Lower leg skin (tissue), 4 donors: Measurements from ENCODE around the gene SOX5. TPM values are rescaled to one million over a fixed set of nuclear protein-coding genes. Genes with fewer than 3 reads are reported as not detected.

Experiments used
- DNase-seq, 2 donors: peaks; one replicate each; pipeline ENCODE4 v3.0.0-alpha.2; 2019; ENCODE audit warnings: low spot score in 2 of 2
- H3K4me3 ChIP-seq: fragments of 200-600 bp; sonication (generic); 2 replicates; pipeline ENCODE4 v1.5.1; 2017; ENCODE audit warnings: mild to moderate bottlenecking, low read depth; ENCODE audit not compliant: poor library complexity, severe bottlenecking
- CTCF ChIP-seq, 3 donors: fragments of 450-650 bp; IDR thresholded peaks; one replicate each; pipeline ENCODE4 v1.5.1; 2016; ENCODE audit warnings: antibody characterized with exemption in 3 of 3, mild to moderate bottlenecking in 3 of 3, moderate library complexity in 2 of 3
- POLR2A ChIP-seq, 2 donors: fragments of 450-650 bp; IDR thresholded peaks; one replicate each; pipeline ENCODE4 v1.6.1; 2016 to 2017; ENCODE audit warnings: antibody characterized with exemption in 2 of 2, mild to moderate bottlenecking in 1 of 2, moderate library complexity in 1 of 2
- WGBS, 2 donors: methylation state at CpG; one replicate each; pipeline ENCODE4 v1.1.5; 2018; 5-methylcytosine and 5-hydroxymethylcytosine counted together
- intact Hi-C: fragments of 100-400 bp; cut with DNase I; formaldehyde crosslinking; loops from one replicate; pipeline ENCODE4 v1.15.0; 2023; ENCODE audit warnings: low total_unique reads
- total RNA-seq, 4 donors: library from RNA; depleted of rRNA; stranded (reverse); fragments of >200 nt; gene quantifications; one replicate each; pipeline ENCODE4 v1.1.0, GENCODE V29; 2016

Gene SOX5
- total RNA-seq, 4 donors from 2014 or later: 23.7 to 59.7 (median 33.6) TPM

GRCh38 chr12:23854598-23854997 is 94.9 kb downstream of the SOX5 start:
- no peak overlapping the region for H3K4me3 ChIP-seq
- intact Hi-C loops: no loop called here
- DNase-seq: no peak
- TF ChIP-seq POLR2A (IDR thresholded peaks at IDR 0.05): no peak

GRCh38 chr12:23853640-23854039 is 95.8 kb downstream of the SOX5 start:
- WGBS, 2 donors: 63 to 65% methylated on average over 3 of the region's 3 CpGs
- no peak overlapping the region for H3K4me3 ChIP-seq
- DNase-seq: no peak
- no peak for TF ChIP-seq POLR2A (IDR thresholded peaks at IDR 0.05)
- TF ChIP-seq CTCF (IDR thresholded peaks at IDR 0.05): no peak
- intact Hi-C loops: no loop called here

GRCh38 chr12:23851602-23852001 is 97.9 kb downstream of the SOX5 start:
- intact Hi-C loops: no loop called here
- no peak for DNase-seq
- TF ChIP-seq CTCF (IDR thresholded peaks at IDR 0.05) (no peak), POLR2A (IDR thresholded peaks at IDR 0.05) (no peak)

GRCh38 chr12:23847857-23848256 is 101.6 kb downstream of the SOX5 start:
- TF ChIP-seq POLR2A (IDR thresholded peaks at IDR 0.05) (no peak), CTCF (IDR thresholded peaks at IDR 0.05) (no peak)
- DNase-seq: no peak
- 75 to 82% methylated on average over 3 of the region's 3 CpGs for WGBS, 2 donors
- intact Hi-C loops: no loop called here
- H3K4me3 ChIP-seq: no peak overlapping the region

More at GRCh38 chr12:23851602-23852001, 97.9 kb downstream of the SOX5 start:
- WGBS, 2 donors: 94% methylated on average over 2 of the region's 2 CpGs
- no peak overlapping the region for H3K4me3 ChIP-seq

- TF ChIP-seq CTCF (IDR thresholded peaks at IDR 0.05) (no peak), POLR2A (IDR thresholded peaks at IDR 0.05) (no peak)
These were observed 105.5 kb downstream of the SOX5 start for GRCh38 chr12:23843958-23844357.

GRCh38 chr12:23834076-23834475 is 115.4 kb downstream of the SOX5 start:
- no peak overlapping the region for H3K4me3 ChIP-seq
- WGBS, 2 donors: 80 to 85% methylated on average over 7 of the region's 7 CpGs
- TF ChIP-seq CTCF (IDR thresholded peaks at IDR 0.05): no peak
- TF ChIP-seq POLR2A (IDR thresholded peaks at IDR 0.05): no peak
- no peak for DNase-seq
- intact Hi-C loops: no loop called here

More at GRCh38 chr12:23843958-23844357, 105.5 kb downstream of the SOX5 start:
- WGBS, 2 donors: 94% methylated on average over 4 of the region's 4 CpGs
- H3K4me3 ChIP-seq: no peak overlapping the region
- intact Hi-C loops: no loop called here
- DNase-seq: no peak
